ENCODE data around the gene OR9A2. TPM values are rescaled to one million over a fixed set of nuclear protein-coding genes. Genes with fewer than 3 reads are reported as not detected.

OR9A2 gene
- polyA plus RNA-seq, 3 donors, result not detected

GRCh38 chr7:143073556-143073955 lies 46.6 kb upstream of the OR9A2 start:
- no peak overlapping the region for H3K27ac Mint-ChIP-seq
- no peaks in the 10 kb centered on the region for H3K4me1 Mint-ChIP-seq
- TF ChIP-seq CTCF (IDR thresholded peaks at IDR 0.05), result no peak

GRCh38 chr7:143069912-143070500 lies 43.1 kb upstream of the OR9A2 start:
- 63% methylated on average over 3 of the region's 6 CpGs for WGBS (ENCODE audit: insufficient coverage)
- H4K20me1 ChIP-seq (ENCODE audit: insufficient read depth, low read length), result no peaks in the 10 kb centered on the region
- Mint-ChIP-seq H3K36me3 (no peaks in the 10 kb centered on the region), H3K4me3 (no peak overlapping the region), H3K27me3 (ENCODE audit: low read depth in 3 of 3) (peaks cover 2 to 3% (median 2%) of the 10 kb centered on the region in 3 donors), H3K9me3 (peaks cover 0 to 4% (median 3%) of the 10 kb centered on the region in 7 donors), H3K4me1 (no peaks in the 10 kb centered on the region), H3K27ac (no peak overlapping the region)
- H3K27ac ChIP-seq (ENCODE audit: low read depth in 1 of 2, low read length in 2 of 2), result no peak overlapping the region
- DNase-seq, result no peak
- H3K4me1 ChIP-seq (ENCODE audit: control insufficient read depth in 1 of 2, insufficient read depth in 2 of 2, low read length in 2 of 2), result no peaks in the 10 kb centered on the region
- TF ChIP-seq CTCF (IDR thresholded peaks at IDR 0.05), result no peak
- no peak overlapping the region for H3K9ac ChIP-seq (ENCODE audit: insufficient read depth, low read length, poor library complexity, severe bottlenecking)
- intact Hi-C loops (cut with micrococcal nuclease), result no loop called here
- H3K4me3 ChIP-seq (replicated peaks in 1 of 3; ENCODE audit: low read depth in 2 of 3, low read length in 3 of 3), result no peak overlapping the region
- no peaks in the 10 kb centered on the region for H3K27me3 ChIP-seq (ENCODE audit: control insufficient read depth in 2 of 2, insufficient read depth in 2 of 2, low read length in 2 of 2)
- no peaks in the 10 kb centered on the region for H3K9me3 ChIP-seq (replicated peaks in 1 of 2; ENCODE audit: control insufficient read depth in 1 of 2, insufficient read depth in 1 of 2, low read length in 2 of 2)
- H3K4me2 ChIP-seq (replicated peaks; ENCODE audit: extremely low read depth, low read length, poor library complexity, severe bottlenecking), result no peak overlapping the region
- H2AFZ ChIP-seq (ENCODE audit: insufficient read depth, low read depth, low read length, poor library complexity, severe bottlenecking), result no peak overlapping the region
- H3K36me3 ChIP-seq (replicated peaks in 1 of 2; ENCODE audit: control insufficient read depth in 1 of 2, insufficient read depth in 2 of 2, low read length in 2 of 2), result no peaks in the 10 kb centered on the region
- H3K79me2 ChIP-seq (ENCODE audit: insufficient read depth, low read length), result no peaks in the 10 kb centered on the region

More at GRCh38 chr7:143073556-143073955, 46.6 kb upstream of the OR9A2 start:
- WGBS (ENCODE audit: insufficient coverage), result no CpG with 5 or more reads among the region's 3 CpGs
- Histone ChIP-seq H3K36me3 (replicated peaks in 1 of 2; ENCODE audit: control insufficient read depth in 1 of 2, insufficient read depth in 2 of 2, low read length in 2 of 2) (no peaks in the 10 kb centered on the region), H3K27ac (ENCODE audit: low read depth in 1 of 2, low read length in 2 of 2) (no peak overlapping the region), H3K9ac (ENCODE audit: insufficient read depth, low read length, poor library complexity, severe bottlenecking) (no peak overlapping the region), H3K79me2 (ENCODE audit: insufficient read depth, low read length) (no peaks in the 10 kb centered on the region), H3K4me3 (replicated peaks in 1 of 3; ENCODE audit: low read depth in 2 of 3, low read length in 3 of 3) (no peak overlapping the region), H3K4me2 (replicated peaks; ENCODE audit: extremely low read depth, low read length, poor library complexity, severe bottlenecking) (no peak overlapping the region), H3K27me3 (ENCODE audit: control insufficient read depth in 2 of 2, insufficient read depth in 2 of 2, low read length in 2 of 2) (no peaks in the 10 kb centered on the region), H3K9me3 (replicated peaks in 1 of 2; ENCODE audit: control insufficient read depth in 1 of 2, insufficient read depth in 1 of 2, low read length in 2 of 2) (no peaks in the 10 kb centered on the region), H3K4me1 (ENCODE audit: control insufficient read depth in 1 of 2, insufficient read depth in 2 of 2, low read length in 2 of 2) (no peaks in the 10 kb centered on the region), H4K20me1 (ENCODE audit: insufficient read depth, low read length) (no peaks in the 10 kb centered on the region), H2AFZ (ENCODE audit: insufficient read depth, low read depth, low read length, poor library complexity, severe bottlenecking) (no peak overlapping the region)
- DNase-seq, result no peak
- H3K36me3 Mint-ChIP-seq, result no peaks in the 10 kb centered on the region
- H3K9me3 Mint-ChIP-seq, result peaks cover 0 to 9% (median 2%) of the 10 kb centered on the region in 7 donors
- H3K4me3 Mint-ChIP-seq, result no peak overlapping the region
- H3K27me3 Mint-ChIP-seq (ENCODE audit: low read depth in 3 of 3), result peaks cover 2 to 3% (median 2%) of the 10 kb centered on the region in 3 donors
- intact Hi-C loops (cut with micrococcal nuclease), result no loop called here

Data from CD14-positive monocyte (primary cell).